ENCODE data around the gene TNFSF12.

TNFSF12 gene, protein sequence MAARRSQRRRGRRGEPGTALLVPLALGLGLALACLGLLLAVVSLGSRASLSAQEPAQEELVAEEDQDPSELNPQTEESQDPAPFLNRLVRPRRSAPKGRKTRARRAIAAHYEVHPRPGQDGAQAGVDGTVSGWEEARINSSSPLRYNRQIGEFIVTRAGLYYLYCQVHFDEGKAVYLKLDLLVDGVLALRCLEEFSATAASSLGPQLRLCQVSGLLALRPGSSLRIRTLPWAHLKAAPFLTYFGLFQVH

DNA sequence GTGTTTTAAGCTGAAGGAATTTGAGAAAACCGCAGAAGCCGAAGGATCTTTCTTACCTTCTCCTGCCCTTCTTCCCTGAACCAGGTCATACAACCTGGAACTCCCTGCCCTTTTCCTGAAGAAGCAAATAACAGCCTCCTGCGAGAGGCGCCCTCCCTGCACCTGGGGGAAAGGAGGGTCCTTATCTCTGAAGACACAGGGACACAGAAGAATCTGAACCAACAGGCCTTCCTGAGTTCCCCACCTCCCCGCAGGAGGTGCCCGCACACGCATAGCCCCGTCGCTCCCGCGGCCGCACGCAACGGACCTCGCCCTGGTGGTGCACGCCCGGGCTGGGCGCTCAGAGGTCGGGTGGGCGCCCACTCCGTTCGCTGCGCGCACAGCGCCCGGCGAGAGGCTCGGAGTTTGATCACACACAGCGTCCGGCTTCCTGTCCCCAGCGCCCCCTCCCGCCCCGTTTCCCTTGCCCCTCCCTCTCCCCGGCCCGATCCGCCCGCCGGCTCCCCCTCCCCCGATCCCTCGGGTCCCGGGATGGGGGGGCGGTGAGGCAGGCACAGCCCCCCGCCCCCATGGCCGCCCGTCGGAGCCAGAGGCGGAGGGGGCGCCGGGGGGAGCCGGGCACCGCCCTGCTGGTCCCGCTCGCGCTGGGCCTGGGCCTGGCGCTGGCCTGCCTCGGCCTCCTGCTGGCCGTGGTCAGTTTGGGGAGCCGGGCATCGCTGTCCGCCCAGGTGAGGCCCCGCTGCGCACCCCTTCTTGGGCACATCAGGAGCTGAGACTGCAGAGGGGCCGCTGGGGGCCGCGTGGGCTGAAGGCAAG is at the start of gene TNFSF12:
Gene TNFSF12 (plus strand): TSS at position 474 of the 816 bp plus-strand sequence. CDS start 96 bp downstream, at position 570.
- no peak for DNase-seq

DNA sequence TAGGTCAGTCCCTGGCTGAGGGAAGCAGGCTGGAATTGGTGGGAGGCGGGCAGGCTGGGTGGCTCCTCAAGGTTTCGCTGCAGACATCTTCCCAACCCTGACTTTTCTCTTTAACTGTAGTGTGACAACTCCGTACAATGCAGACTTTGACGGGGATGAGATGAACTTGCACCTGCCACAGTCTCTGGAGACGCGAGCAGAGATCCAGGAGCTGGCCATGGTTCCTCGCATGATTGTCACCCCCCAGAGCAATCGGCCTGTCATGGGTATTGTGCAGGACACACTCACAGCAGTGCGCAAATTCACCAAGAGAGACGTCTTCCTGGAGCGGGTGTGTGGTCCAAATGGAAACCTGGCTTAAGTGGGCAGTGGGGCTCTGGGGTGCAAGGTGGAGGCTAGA is 49.7 kb upstream of the TNFSF12 start:
- no peak for DNase-seq

DNA sequence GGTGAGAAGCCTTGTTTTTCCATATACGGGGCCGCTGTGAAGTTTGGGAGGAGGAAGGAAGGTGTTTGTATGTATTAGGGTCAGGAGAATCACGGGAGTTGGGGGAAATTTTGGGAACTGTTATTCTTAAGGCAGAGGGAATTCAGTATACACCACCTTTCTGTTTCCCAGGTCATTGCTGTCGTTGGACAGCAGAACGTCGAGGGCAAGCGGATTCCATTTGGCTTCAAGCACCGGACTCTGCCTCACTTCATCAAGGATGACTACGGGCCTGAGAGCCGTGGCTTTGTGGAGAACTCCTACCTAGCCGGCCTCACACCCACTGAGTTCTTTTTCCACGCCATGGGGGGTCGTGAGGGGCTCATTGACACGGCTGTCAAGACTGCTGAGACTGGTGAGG is 47.1 kb upstream of the TNFSF12 start:
- no peak for DNase-seq

DNA sequence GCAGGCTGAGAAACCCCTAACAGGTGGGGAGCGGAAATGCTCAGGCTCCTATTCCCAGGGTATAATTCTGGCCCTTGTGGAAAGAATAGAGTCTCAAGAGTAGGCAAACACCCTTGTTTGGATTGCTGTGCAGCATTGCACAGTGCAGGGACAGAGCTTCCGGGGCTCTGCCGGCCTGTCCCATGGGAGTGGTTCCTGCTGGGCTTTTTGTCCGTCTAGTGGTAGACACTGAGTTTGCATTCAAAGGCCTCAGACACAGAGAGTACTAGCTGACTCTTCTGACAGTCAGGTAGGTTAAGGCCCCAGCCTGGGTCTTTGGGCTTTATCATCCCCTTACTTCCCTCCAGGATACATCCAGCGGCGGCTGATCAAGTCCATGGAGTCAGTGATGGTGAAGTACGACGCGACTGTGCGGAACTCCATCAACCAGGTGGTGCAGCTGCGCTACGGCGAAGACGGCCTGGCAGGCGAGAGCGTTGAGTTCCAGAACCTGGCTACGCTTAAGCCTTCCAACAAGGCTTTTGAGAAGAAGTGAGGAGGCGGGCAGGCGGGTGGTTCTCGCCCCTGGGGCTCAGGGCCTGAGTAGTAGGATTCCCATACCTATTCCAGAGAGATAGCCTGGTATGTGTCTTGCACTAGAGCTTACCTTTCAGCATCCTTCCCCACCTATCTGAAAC is 46.5 kb upstream of the TNFSF12 start:
- no peak for DNase-seq

DNA sequence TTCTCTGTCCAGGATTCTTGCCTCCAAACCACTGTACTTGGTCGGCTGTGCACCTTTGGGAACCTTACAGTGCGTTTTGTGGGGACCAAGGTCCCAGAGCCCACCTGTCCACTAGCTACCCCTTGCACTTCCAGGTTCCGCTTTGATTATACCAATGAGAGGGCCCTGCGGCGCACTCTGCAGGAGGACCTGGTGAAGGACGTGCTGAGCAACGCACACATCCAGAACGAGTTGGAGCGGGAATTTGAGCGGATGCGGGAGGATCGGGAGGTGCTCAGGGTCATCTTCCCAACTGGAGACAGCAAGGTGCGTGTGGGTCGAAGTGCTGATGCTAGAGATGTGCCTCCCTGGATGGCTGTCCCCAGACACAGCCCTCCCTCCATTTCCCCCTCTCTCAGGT is 45.9 kb upstream of the TNFSF12 start:
- no peak for DNase-seq

DNA sequence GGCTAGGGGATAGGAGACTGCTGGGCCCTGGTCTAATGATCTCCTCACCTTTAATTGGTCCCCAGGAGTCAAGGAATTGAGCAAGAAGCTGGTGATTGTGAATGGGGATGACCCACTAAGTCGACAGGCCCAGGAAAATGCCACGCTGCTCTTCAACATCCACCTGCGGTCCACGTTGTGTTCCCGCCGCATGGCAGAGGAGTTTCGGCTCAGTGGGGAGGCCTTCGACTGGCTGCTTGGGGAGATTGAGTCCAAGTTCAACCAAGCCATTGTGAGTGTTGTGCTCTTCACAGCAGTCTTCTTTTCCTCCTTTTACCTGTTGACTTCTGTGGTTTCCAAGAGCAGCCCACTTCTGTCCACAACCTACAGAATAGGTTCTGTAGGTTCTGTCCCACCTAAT is 45.3 kb upstream of the TNFSF12 start:
- no peak for DNase-seq

DNA sequence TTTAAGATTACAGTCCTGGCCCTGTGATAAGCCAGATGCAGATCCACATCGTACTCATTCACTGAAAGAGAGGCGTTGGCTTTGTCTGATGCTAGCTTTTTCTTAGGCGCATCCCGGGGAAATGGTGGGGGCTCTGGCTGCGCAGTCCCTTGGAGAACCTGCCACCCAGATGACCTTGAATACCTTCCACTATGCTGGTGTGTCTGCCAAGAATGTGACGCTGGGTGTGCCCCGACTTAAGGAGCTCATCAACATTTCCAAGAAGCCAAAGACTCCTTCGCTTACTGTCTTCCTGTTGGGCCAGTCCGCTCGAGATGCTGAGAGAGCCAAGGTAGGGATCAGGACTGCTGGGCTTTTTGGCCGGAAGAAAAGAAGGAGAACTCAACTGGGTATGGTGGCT is 40.7 kb upstream of the TNFSF12 start:
- DNase-seq, result no peak

DNA sequence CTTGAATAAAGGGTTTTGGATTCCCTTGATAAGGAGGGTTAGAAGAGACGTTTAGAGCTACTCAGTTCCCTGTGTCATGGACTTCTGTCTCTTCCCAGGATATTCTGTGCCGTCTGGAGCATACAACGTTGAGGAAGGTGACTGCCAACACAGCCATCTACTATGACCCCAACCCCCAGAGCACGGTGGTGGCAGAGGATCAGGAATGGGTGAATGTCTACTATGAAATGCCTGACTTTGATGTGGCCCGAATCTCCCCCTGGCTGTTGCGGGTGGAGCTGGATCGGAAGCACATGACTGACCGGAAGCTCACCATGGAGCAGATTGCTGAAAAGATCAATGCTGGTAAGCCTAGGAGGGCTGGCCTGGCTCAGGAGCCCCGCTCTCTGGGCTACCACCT is 40.0 kb upstream of the TNFSF12 start:
- no peak for DNase-seq

DNA sequence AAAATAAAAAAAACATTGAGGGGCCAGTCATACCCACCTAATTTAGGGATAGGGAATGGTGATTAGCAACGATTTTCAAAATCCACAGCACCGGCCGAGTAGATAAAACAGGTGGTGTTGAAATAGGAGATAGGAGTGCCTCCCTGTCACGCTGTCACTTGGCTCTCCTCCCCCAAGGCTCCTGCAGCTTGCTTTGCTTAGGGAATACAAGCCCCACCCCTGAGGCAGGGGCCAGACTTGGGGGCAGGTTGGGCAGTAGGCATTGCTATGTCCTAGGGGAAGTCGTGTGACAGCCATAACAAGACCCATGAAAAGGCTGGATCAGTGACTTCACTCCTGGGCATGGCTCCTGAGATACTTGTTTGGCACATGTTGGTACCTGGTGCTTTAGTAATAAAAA is 38.9 kb upstream of the TNFSF12 start:
- no peak for DNase-seq

DNA sequence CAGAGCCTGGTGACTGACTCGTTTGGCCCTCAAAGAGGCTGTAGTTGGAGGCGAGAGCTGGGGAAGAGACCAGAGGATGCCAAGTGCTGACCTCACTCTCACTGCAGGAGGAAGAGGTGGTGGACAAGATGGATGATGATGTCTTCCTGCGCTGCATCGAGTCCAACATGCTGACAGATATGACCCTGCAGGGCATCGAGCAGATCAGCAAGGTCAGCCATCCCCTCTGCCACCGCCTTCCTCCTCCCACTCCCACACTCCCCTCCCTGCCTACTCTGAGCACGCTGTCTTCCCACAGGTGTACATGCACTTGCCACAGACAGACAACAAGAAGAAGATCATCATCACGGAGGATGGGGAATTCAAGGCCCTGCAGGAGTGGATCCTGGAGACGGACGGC is 37.8 kb upstream of the TNFSF12 start:
- no peak for DNase-seq

DNA sequence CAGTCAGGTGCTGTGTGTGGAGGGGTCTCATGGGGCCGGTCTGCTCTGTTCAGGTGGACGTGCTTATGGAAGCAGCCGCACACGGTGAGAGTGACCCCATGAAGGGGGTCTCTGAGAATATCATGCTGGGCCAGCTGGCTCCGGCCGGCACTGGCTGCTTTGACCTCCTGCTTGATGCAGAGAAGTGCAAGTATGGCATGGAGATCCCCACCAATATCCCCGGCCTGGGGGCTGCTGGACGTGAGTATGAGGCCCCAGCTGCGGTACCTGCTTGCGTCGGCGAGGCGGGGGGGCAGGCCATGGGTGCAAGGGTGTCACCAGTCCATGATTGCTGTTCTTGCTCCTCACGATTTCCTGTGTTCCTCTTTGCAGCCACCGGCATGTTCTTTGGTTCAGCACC is 36.8 kb upstream of the TNFSF12 start:
- DNase-seq, result no peak

DNA sequence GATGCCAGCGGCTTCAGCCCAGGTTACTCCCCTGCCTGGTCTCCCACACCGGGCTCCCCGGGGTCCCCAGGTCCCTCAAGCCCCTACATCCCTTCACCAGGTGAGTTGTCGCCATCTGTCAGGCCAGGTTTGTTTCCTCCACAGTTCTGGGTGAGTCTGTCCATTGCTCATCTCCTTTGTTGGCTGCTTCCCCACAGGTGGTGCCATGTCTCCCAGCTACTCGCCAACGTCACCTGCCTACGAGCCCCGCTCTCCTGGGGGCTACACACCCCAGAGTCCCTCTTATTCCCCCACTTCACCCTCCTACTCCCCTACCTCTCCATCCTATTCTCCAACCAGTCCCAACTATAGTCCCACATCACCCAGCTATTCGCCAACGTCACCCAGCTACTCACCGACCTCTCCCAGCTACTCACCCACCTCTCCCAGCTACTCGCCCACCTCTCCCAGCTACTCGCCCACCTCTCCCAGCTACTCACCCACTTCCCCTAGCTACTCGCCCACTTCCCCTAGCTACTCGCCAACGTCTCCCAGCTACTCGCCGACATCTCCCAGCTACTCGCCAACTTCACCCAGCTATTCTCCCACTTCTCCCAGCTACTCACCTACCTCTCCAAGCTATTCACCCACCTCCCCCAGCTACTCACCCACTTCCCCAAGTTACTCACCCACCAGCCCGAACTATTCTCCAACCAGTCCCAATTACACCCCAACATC is 35.9 kb upstream of the TNFSF12 start:
- no peak for DNase-seq

DNA sequence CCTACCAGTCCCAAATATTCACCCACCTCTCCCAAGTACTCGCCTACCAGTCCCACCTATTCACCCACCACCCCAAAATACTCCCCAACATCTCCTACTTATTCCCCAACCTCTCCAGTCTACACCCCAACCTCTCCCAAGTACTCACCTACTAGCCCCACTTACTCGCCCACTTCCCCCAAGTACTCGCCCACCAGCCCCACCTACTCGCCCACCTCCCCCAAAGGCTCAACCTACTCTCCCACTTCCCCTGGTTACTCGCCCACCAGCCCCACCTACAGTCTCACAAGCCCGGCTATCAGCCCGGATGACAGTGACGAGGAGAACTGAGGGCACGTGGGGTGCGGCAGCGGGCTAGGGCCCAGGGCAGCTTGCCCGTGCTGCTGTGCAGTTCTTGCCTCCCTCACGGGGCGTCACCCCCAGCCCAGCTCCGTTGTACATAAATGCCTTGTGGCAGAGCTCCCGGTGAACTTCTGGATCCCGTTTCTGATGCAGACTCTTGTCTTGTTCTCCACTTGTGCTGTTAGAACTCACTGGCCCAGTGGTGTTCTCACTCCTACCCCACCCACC is 34.9 kb upstream of the TNFSF12 start:
- DNase-seq, result no peak

DNA sequence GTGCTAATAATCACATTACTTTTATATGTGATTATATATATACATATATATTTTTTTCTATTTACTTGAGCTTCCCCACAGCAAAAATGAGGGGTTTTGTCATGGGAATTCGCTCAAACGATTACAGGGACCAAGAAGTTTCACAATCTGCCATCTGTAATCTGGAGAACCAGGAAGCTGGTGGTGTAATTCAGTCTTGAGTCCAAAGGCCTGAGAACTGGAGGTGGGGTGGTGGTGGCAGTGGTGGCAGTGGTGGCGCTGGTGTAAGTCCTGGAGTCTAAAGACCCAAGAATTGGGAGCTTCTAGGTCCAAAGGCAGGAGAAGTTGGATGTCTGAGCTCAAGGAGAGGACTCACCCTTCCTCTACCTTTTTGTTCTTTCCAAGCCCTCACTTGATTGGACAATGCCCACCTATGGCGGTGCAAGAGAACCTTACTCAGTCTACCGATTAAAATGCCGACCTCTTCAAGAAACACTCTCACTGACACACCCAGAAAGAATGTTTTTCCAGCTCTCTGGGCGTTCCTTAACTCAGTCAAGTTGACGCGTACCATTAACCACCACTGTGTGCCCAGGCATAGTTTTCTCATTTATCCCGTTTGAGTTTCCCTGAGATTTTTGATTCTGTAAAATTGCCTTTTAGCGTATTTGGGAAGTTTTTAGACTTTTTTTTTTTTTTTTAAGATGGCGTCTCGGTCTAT is 32.8 kb upstream of the TNFSF12 start:
- DNase-seq, result no peak

DNA sequence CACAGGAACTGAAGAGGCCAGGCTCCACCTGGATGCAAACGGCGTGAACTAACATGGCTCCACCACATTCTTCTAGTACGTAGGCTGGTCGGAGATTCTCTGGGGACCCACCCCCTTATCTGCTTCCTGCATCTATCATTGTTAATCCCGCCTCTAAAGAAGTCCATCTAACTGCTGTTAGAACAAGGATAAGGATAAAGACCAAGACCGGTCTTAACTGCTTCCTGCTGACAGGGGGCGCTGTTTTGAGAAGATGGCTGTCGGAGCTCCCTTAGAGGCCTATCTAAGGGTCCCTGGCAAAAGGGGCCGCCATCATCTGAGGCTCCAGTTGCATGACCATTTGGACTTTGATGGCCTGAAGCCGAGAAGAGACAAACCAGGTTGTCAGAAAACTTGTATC is 25.8 kb upstream of the TNFSF12 start:
- no peak for DNase-seq

DNA sequence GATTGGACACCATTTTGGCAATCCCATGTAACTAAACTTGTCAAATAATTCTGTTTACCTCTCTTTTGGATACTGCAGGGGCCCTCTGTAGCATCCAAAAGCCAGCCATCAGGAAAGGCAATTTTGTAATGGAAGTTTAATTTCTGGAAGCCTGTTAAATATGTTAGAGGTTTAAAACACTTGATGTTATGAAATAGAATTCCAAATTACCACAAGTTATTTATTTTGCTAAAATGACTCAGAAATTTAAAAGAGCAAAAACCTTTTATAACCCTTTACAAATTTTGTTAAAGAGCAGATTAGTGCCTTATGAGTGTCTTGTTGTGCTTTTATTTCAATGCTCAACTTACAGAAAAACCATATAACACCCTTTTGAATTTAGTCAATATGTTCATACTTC is 20.0 kb upstream of the TNFSF12 start:
- no peak for DNase-seq

DNA sequence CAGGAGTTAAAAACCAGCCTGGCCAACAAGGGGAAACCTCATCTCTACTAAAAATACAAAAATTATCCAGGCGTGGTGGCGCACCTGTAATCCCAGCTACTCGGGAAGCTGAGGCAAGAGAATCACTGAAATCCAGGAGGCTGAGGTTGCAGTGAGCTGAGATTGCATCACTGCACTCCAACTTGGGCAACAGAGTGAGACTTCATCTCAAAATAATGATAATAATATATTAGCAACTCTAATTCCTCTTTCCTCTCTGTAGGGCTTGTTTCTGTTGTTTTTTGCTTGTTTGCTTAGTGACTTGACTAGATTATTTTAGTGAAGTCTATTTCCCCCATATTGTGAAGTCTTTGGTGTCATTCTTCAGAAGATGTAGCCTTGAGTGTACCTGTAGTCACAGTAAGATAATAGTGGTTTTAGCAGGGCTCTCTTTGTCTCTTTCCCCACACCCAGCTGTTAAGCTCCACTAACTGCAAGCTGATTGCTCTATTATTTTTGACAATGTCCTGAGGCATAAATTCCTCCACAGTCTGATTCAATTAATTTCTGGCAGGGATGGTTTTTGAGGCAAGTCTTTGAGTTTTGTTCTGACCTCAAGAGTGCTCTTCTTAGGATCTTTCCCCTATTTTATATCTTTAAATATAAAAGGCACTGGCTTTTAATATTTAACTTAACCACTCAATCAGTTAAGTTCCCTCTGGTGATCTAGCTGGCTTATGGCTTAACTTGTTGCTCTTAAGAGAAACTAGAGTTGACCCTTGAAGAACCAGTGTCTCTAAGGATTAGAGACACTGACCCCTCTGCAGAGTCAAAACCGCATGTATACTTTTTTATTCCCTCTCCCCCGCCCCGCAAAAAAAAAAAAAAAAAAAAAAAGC is 18.6 kb upstream of the TNFSF12 start:
- DNase-seq, result no peak

DNA sequence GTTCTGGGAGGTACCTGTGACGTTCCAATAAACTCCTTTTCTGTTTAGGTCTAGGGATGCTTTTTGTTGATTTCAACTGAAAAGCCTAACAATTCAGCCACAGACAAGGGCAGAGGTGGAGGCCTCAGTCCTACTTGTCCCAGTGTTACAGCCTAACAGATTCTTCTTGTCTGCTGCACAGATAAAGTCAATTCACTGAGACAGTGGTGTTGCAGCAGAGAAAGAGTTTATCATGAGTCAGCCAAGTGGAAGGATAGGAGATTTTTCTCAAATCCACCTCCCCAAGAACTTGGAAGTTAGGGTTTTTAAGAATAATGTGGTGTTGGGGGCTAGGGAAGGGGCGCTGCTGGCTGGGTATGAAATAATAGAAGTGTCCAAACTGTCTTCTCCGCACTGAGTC is 10.8 kb upstream of the TNFSF12 start:
- DNase-seq, result no peak

DNA sequence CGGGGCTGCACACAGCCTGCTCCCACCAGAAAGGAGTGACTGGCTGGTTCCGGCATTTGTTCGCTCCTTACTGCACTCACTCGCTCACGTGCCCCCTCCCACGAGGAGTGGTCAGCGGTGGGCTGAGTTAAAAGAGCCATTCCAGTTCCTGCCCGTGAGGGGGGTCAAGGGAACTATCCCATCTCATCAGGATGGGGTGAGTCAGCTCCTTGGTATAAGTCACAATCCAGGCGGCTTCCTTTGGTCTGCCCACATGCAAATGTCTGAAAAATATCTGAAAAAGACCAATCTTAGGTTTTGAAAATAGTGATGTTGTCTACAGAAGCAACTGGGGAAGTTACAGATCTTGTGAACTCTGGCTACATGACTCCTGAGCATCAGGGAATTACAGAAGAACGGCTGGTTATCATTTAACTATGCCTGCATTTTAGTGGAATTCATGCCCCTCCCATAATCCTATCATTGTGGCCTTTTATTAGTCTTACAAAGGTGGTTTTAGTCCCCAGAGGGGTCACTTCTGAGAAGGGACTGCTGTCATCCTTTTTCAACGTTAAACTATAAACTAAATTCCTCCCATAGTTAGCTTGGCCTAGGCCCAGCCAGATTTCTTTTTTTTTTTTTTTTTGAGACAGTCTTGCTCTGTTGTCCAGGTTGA is 9.8 kb upstream of the TNFSF12 start:
- DNase-seq, result no peak

DNA sequence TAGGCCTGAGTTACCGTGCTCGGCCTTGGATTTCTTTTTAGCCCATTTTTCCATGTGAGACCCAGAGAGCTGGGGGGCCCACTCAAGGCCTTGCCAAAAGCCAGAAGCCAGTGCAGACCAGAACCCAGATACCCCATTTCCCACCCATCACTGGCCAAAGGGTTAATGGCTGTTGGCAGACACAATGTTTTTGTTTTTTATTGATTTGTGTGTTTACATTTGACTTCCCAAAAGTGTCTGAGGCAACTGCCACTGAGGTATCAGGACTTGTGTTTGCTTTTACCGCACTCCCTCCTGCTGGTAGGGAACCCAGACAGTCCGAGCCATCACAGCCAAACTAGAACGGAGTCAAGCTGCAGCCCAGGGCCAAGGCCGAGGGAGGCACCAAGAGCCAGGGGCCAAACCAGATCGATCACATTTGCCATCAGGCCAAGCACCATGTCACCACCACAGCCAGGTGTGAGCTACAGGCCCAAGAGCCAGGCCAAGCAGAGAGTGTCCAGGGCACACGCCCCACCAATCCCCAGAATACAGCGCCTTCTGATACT is 7.7 kb upstream of the TNFSF12 start:
- DNase-seq, result no peak

DNA sequence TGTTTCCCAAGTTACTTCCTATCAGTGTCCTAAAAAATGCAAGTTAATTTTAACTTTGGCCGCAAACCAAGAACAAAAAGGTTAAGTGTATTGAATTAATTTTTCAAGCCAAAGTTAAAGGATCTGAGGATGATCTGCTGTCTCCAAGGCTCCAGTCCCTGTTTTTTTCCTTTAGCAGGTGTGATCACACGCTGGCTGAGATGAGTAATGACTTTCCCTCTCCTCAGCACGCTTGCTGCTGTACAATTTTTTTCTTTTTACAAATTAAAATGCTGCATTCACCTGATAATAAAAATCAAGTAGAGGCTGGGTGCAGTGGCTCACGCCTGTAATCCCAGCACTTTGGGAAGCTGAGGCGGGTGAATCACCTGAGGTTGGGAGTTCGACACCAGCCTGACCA is 3.9 kb upstream of the TNFSF12 start:
- no peak for DNase-seq
